ENCODE measurements around the gene SDR39U1.

The SDR39U1 gene

DNA sequence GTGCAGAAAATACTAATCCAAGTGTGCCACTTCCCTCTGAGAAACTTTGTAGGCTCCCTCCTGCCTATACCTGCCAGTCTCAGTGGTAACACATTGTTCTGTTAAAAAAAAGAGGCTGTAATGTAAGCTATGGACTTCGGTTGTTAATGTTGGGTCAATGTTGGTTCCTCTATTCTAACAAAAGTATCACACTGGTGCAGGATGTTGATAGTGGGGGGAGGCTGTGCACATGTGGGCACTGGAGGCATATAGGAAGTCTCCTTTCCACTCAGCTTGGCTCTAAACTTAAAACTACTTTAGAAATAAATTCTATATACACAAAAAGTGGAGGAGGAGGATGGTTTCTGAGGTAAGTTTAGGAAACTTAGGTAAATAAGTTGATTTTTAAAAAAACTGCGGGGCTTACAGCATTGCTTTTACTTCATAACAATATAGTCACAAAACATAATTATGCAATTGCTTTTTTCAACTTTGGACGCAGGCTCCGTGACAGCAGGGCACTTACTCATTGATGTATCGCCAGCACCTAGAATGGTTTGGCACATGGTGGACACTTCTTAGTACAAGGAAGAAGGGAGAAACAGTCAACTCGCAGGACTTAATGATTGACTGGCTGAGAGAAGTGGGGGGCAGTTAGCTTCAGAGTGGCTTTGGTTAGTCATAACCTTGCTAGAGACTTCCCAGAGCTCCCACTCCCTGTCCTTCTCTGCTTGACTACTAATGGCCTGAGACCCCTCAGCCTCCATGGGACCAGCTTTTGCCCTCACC lies 51.7 kb downstream of the SDR39U1 start:
- no peak for DNase-seq (ENCODE audit: low read depth in 2 of 2)

Data from stimulated activated CD8-positive, alpha-beta memory T cell treated with anti-CD3 and anti-CD28 coated beads, Interleukin-2, amount 100 ng/mL, for 1 hour (primary cell).